Tibial artery (tissue), 4 donors: ENCODE measurements around the gene PRPF19.

Source experiments
- DNase-seq, 2 donors: peaks; one replicate each; pipeline ENCODE4 v3.0.0-alpha.2; 2019
- H3K27ac ChIP-seq, 2 donors: fragments of 200-600 bp; sonication (generic) in 1 of 2; 1 replicate in 1 of 2; 2 replicates in 1 of 2; pipeline ENCODE4 v1.5.1; 2018 to 2019; ENCODE audit warnings: mild to moderate bottlenecking in 1 of 2
- H3K27me3 ChIP-seq, 2 donors: fragments of 200-600 bp; sonication (generic) in 1 of 2; one replicate each; pipeline versions ENCODE4 v1.5.1 to v1.6.0; 2016 to 2019
- H3K36me3 ChIP-seq, 3 donors: fragments of 200-600 bp; sonication (generic) in 2 of 3; one replicate each; pipeline ENCODE4 v1.5.1; 2016 to 2019; ENCODE audit warnings: mild to moderate bottlenecking in 2 of 3
- H3K4me1 ChIP-seq, 4 donors: fragments of 200-600 bp; sonication (generic) in 2 of 4; 1 replicate in 3 of 4; 2 replicates in 1 of 4; pipeline ENCODE4 v1.5.1; 2016 to 2019
- H3K4me3 ChIP-seq, 2 donors: fragments of 200-600 bp; sonication (generic) in 1 of 2; 1 replicate in 1 of 2; 2 replicates in 1 of 2; pipeline ENCODE4 v1.5.1; 2018 to 2019; ENCODE audit warnings: mild to moderate bottlenecking in 2 of 2
- H3K9me3 ChIP-seq, 3 donors: fragments of 200-600 bp; sonication (generic) in 1 of 3; one replicate each; pipeline ENCODE4 v1.5.1; 2016 to 2019
- intact Hi-C: fragments of 100-400 bp; cut with DNase I; formaldehyde crosslinking; loops from one replicate; pipeline ENCODE4 v1.15.0; 2023; ENCODE audit warnings: low total_unique reads
- TF ChIP-seq, protein P1 (sequence below), 2 experiments: fragments of 200-600 bp in 1 of 2; fragments of 450-650 bp in 1 of 2; IDR thresholded peaks; one replicate each; pipeline ENCODE4 v1.5.1; 2017 to 2019; ENCODE audit warnings: antibody characterized with exemption in 2 of 2, mild to moderate bottlenecking in 1 of 2, moderate library complexity in 1 of 2

Gene PRPF19

DNA sequence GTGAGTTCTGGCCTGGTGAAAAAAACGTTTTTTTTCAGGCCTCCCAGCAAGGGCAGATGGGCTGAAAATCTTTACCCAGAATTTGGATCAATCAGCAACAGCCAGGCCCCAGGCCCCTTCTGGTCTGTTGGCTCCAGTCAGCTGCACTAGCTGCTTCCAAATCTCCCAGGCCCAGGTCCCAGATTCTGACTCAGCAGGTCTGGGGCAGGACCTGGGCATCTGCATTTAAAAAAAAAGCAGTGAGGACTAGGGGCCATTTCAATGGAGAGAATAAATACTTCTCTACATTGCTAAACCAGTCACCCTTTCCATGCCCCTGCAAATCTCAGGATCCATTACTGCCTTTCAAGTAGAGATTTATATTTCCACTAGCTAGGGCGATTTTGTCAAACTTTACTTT, 41.3 kb upstream of the PRPF19 start:
- H3K27ac ChIP-seq, result no peak overlapping the region
- no peak overlapping the region for H3K4me3 ChIP-seq
- no peak for DNase-seq
- intact Hi-C loops, result no loop called here
- no peaks in the 10 kb centered on the region for H3K27me3 ChIP-seq
- H3K36me3 ChIP-seq, result peaks cover 0 to 25% (median 13%) of the 10 kb centered on the region in 3 donors
- H3K4me1 ChIP-seq, result peaks cover 0 to 24% (median 6%) of the 10 kb centered on the region in 4 donors
- H3K9me3 ChIP-seq, result no peaks in the 10 kb centered on the region
- TF ChIP-seq, protein P1, sequence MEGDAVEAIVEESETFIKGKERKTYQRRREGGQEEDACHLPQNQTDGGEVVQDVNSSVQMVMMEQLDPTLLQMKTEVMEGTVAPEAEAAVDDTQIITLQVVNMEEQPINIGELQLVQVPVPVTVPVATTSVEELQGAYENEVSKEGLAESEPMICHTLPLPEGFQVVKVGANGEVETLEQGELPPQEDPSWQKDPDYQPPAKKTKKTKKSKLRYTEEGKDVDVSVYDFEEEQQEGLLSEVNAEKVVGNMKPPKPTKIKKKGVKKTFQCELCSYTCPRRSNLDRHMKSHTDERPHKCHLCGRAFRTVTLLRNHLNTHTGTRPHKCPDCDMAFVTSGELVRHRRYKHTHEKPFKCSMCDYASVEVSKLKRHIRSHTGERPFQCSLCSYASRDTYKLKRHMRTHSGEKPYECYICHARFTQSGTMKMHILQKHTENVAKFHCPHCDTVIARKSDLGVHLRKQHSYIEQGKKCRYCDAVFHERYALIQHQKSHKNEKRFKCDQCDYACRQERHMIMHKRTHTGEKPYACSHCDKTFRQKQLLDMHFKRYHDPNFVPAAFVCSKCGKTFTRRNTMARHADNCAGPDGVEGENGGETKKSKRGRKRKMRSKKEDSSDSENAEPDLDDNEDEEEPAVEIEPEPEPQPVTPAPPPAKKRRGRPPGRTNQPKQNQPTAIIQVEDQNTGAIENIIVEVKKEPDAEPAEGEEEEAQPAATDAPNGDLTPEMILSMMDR (IDR thresholded peaks at IDR 0.05), result no peak

DNA sequence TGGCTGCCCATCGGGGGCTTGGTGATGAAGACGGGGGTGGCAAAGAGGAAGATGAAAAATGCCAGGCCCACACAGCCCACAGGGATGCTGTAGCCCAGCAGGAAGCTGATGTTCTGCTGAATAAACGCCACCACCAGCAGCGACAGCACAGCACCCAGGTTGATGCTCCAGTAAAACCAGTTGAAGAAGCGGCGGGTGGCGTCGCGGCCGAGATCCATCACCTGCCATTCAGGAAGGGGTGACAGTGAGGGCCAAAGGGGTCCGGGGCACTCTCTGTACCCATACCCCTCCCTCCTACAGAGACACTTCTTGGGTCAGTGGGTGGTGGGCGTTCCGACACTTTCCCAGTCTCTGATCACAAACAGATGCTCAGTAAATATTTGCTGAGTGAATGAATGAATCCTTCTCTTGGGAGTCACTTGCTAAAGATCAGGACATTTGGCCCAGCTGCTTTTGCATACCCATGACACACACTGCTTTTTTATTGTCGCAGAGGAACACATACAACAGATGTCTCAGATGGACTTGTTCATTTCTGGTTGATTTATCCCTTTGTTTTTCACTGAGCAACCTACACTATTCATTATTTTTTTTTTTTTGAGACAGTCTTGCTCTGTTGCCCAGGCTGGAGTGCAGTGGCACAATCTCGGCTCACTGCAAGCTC, 40.3 kb upstream of the PRPF19 start:
- DNase-seq, result no peak
- Histone ChIP-seq H3K4me1 (peaks cover 0 to 20% (median 6%) of the 10 kb centered on the region in 4 donors), H3K9me3 (no peaks in the 10 kb centered on the region), H3K27ac (no peak overlapping the region), H3K27me3 (no peaks in the 10 kb centered on the region), H3K4me3 (no peak overlapping the region), H3K36me3 (peaks cover 0 to 35% (median 22%) of the 10 kb centered on the region in 3 donors)
- intact Hi-C loops, result no loop called here
- TF ChIP-seq, protein P1 (IDR thresholded peaks at IDR 0.05), result no peak

DNA sequence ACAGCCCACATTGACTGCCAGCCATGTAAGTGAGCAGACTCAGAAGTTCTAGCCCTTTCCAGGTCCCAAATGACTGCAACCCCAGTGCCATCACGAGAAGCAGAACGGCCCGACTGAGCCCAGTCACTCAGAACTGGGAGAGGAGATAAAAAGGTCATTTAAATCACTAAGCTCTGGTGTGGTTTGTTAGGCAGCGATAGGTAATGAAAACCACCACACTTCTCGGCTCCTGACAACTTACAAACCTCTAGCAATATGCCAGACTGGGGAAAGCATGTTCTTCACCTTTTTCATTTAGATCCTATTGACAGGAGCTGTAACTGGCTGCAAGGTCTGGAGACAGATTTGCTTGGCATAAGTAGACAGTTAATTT, 38.9 kb upstream of the PRPF19 start:
- Histone ChIP-seq H3K27ac (no peak overlapping the region), H3K9me3 (no peaks in the 10 kb centered on the region), H3K4me1 (peaks cover 0 to 6% (median 2%) of the 10 kb centered on the region in 4 donors), H3K4me3 (no peak overlapping the region), H3K27me3 (no peaks in the 10 kb centered on the region), H3K36me3 (peaks cover 0 to 45% (median 36%) of the 10 kb centered on the region in 3 donors)
- intact Hi-C loops, result no loop called here
- DNase-seq, result no peak
- TF ChIP-seq, protein P1 (IDR thresholded peaks at IDR 0.05), result no peak

DNA sequence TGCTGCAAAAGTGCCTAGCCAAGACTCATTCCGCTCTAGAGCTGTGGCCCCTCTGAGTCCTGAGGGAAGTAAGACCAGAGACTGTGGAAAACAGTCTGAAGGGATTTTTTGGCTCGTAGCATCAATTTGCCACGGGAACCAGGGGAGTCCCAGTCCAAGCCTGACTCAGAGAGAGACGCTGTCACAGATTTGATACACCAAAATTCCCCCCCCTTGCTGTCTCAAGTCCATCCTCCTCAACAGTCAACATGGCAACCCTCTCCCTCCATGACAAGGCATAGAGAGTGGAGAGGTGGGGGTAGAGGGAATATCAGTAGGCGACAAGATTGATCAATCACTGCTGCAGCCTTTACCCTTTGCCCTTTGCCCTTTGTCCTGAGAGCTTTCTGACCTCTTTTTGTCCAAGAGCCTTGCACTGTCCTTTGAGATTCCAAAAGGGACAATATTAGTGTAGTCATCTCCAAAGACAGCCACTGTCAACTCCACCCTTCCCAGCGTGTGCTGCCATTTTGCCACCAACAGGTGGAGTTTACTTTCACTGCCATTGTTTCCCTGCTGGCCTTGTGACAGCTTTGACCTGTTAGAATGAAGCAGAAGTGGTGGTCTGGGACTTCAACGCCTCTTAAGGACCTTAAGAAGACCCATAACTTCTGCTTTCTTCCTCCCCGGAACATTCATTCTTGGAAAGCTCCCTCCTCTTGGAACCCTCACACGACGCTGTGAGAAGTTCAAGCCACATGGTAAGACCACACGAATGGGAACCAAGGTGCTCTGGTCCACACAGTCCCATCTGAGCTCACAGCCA, 38.3 kb upstream of the PRPF19 start:
- TF ChIP-seq, protein P1 (IDR thresholded peaks at IDR 0.05), result no peak
- Histone ChIP-seq H3K27ac (no peak overlapping the region), H3K4me3 (no peak overlapping the region), H3K36me3 (peaks cover 0 to 48% (median 38%) of the 10 kb centered on the region in 3 donors), H3K4me1 (peaks cover 0 to under 1% (median 0%) of the 10 kb centered on the region in 4 donors), H3K27me3 (no peaks in the 10 kb centered on the region), H3K9me3 (no peaks in the 10 kb centered on the region)
- intact Hi-C loops, result no loop called here
- DNase-seq, result no peak

DNA sequence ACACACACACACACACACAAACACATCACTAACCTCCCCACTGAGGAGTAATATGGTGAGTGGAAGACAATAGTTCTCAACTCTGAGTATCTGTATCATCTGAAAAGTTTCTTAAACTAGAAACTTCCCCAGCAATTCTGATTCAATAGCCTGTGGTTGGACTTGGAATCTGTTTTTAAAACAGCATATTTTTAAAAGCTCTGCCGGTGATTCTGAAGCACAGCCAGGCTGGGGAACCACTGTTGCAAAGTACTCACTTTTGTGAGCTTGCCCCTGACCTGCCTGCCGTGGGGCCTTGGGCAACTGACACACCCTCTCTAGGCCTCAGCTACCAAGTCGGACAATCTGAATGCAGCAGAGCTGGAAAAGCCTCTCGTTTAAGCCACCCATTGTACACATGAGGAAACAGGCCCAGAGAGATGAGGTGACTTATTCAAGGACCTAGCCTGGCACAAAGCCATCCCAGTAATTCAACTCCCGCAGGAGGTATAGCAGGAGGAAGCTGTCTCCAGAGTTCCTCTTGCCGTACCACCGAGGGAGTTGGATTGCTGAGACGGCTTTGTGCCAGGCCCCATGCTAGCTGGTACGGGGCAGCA, 36.7 kb upstream of the PRPF19 start:
- no peaks in the 10 kb centered on the region for H3K9me3 ChIP-seq
- intact Hi-C loops, result no loop called here
- H3K4me1 ChIP-seq, result no peaks in the 10 kb centered on the region
- H3K4me3 ChIP-seq, result no peak overlapping the region
- TF ChIP-seq, protein P1 (IDR thresholded peaks at IDR 0.05), result no peak
- no peak for DNase-seq
- H3K27me3 ChIP-seq, result no peaks in the 10 kb centered on the region
- no peak overlapping the region for H3K27ac ChIP-seq
- H3K36me3 ChIP-seq, result peaks cover 0 to 64% (median 48%) of the 10 kb centered on the region in 3 donors
